Right lobe of liver (tissue), 6 donors: Measurements from ENCODE around the gene FOXJ1. TPM values are rescaled to one million over a fixed set of nuclear protein-coding genes. Genes with fewer than 3 reads are reported as not detected.
A peak's percentile ranks its signal among the peaks of the same experiment; 100 is the strongest.
"Not testable (repeated sequence)": the region's sequence is repeated elsewhere in the genome, so short reads cannot be mapped to it uniquely, and the experiment has no call there.

Experiments used
- ATAC-seq, 4 donors: fragments of 200-7000 bp; cut with Tn5 transposase; one replicate each; pipeline ENCODE4 v1.9.1; 2020; ENCODE audit warnings: mild to moderate bottlenecking in 4 of 4, moderate library complexity in 4 of 4
- DNase-seq, 3 donors: peaks; one replicate each; pipeline ENCODE4 v3.0.0-alpha.2; 2020
- H3K27ac ChIP-seq, 3 donors: fragments of 200-600 bp; one replicate each; pipeline ENCODE4 v1.8.0; 2022
- H3K27me3 ChIP-seq, 2 donors: fragments of 200-600 bp; one replicate each; pipeline ENCODE4 v1.8.0; 2022
- H3K36me3 ChIP-seq, 4 donors: fragments of 200-600 bp; sonication (generic) in 1 of 4; one replicate each; pipeline versions ENCODE4 v1.5.1 to v1.8.0; 2017 to 2022; ENCODE audit warnings: control low read depth in 1 of 4
- H3K4me1 ChIP-seq, 4 donors: fragments of 200-600 bp; sonication (generic) in 1 of 4; one replicate each; pipeline versions ENCODE4 v1.5.1 to v1.8.0; 2017 to 2022; ENCODE audit warnings: control low read depth in 1 of 4
- H3K4me3 ChIP-seq, 3 donors: fragments of 200-600 bp; one replicate each; pipeline ENCODE4 v1.8.0; 2022
- H3K9me3 ChIP-seq, 4 donors: fragments of 200-600 bp; sonication (generic) in 1 of 4; one replicate each; pipeline versions ENCODE4 v1.5.1 to v1.8.0; 2017 to 2022; ENCODE audit warnings: control low read depth in 1 of 4
- POLR2A ChIP-seq: fragments of 450-650 bp; IDR thresholded peaks from one replicate; pipeline ENCODE4 v1.6.1; 2017; ENCODE audit warnings: antibody characterized with exemption, mild to moderate bottlenecking
- WGBS: methylation state at CpG from one replicate; pipeline ENCODE4 v1.1.6; 2018; ENCODE audit warnings: low coverage, low lambda C conversion rate; ENCODE audit not compliant: insufficient coverage; ENCODE audit errors: missing lambda C conversion rate; 5-methylcytosine and 5-hydroxymethylcytosine counted together
- intact Hi-C, 2 donors: fragments of 100-400 bp; cut with DNase I; formaldehyde crosslinking; loops; one replicate each; pipeline versions ENCODE4 v1.11.2 to v1.14.1; 2022
- long read RNA-seq: library from polyadenylated mRNA; unstranded; transcript quantifications from one replicate; pipeline ENCODE4 v2.0.0, GENCODE V29; 2019
- total RNA-seq, 6 experiments: library from RNA; depleted of rRNA in 2 of 6; stranded (reverse); fragments of >200 nt in 2 of 6; fragmentation: NEBNext Ultra II Directional in 3 of 6; extraction: Animal tissue kit (Norgen Biotek cat#: 25700) in 3 of 6; gene quantifications; one replicate each; pipeline versions ENCODE4 v1.1.0 to v1.2.4, GENCODE V29; 2016 to 2023
- TF ChIP-seq, protein P1 (sequence below), 4 donors: fragments of 200-600 bp in 3 of 4; fragments of 450-650 bp in 1 of 4; IDR thresholded peaks; one replicate each; pipeline versions ENCODE4 v1.5.1 to v1.8.0; 2016 to 2022; ENCODE audit warnings: antibody characterized with exemption in 4 of 4, mild to moderate bottlenecking in 2 of 4
- donor health status: DM: no; HTN: yes; CAD: no.
- donor health status: DM: no; HTN: no; CAD: no.
- donor health status: DM: no; HTN: no; CAD: no.
- donor health status: DM: no; HTN: yes; CAD: no.
- donor health status: DM: no; HTN: yes; CAD: no.

Gene FOXJ1, protein sequence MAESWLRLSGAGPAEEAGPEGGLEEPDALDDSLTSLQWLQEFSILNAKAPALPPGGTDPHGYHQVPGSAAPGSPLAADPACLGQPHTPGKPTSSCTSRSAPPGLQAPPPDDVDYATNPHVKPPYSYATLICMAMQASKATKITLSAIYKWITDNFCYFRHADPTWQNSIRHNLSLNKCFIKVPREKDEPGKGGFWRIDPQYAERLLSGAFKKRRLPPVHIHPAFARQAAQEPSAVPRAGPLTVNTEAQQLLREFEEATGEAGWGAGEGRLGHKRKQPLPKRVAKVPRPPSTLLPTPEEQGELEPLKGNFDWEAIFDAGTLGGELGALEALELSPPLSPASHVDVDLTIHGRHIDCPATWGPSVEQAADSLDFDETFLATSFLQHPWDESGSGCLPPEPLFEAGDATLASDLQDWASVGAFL
- total RNA-seq = under 1 TPM in 3 of 6 experiments, not detected in 3; 0.06 to 0.12 (median 0.11) TPM
- long read RNA-seq = 0 reads

DNA sequence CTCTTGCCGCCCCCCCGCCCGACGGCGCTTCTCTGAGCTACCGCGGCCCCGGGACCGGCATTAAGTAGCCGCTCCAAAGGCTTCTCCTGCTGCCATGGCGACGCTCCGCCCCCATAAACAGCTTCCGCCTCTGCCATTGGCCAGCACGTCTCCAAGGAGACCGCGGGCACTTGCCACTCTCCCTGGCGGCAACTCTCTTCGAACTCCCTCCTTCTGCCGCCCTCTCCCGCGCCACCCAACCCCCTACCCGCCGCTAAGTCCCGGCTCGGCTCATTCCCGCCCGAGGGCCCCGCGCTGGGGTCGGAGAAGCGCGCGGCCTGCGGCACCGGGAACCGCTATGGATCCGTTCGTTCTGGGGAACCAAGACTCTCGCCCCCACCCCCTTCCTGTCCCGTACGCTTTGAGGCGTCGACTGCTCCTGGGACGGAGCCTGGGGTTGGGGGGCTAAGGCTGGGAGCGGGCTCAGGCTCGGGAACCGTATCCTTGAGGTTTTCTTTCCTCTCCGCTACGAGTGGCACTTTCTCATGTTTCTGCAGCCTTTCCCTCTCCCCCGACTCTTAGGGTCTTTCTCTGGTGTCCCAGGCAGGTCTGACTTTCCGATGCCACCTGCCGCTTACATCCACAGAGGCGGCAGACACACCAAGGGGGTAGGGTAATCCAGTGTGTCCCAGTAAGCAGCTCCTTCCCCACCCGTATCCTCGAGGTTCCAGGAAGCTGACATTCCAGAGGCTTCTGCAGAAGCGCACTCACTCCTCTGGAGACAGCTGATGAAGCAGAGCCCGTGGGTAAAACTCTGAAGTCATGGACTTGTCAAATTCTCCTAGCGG lies at the start of gene FOXJ1:
TSS of gene FOXJ1 (minus strand) at position 34 of the 827 bp plus-strand sequence. CDS start 850 bp downstream, outside the sequence.
- intact Hi-C loops = loop anchor here in 1 of 2 donors (5.0 kb wide), 1 partner anchor 49 kb away; no protein-coding TSS in a partner anchor
- Histone ChIP-seq H3K36me3 (no peaks in the 10 kb centered on the region), H3K4me3 (peak within 1 kb of the TSS; percentile 37 to 44 (median 40)), H3K27me3 (peaks cover 0 to 9% of the 10 kb centered on the region in 2 donors), H3K9me3 (no peaks in the 10 kb centered on the region), H3K27ac (no peak within 1 kb of the TSS), H3K4me1 (peaks cover 0 to 10% (median 4%) of the 10 kb centered on the region in 4 donors)
- DNase-seq = peak; percentile 84 to 92 (median 91)
- TF ChIP-seq, protein P1, sequence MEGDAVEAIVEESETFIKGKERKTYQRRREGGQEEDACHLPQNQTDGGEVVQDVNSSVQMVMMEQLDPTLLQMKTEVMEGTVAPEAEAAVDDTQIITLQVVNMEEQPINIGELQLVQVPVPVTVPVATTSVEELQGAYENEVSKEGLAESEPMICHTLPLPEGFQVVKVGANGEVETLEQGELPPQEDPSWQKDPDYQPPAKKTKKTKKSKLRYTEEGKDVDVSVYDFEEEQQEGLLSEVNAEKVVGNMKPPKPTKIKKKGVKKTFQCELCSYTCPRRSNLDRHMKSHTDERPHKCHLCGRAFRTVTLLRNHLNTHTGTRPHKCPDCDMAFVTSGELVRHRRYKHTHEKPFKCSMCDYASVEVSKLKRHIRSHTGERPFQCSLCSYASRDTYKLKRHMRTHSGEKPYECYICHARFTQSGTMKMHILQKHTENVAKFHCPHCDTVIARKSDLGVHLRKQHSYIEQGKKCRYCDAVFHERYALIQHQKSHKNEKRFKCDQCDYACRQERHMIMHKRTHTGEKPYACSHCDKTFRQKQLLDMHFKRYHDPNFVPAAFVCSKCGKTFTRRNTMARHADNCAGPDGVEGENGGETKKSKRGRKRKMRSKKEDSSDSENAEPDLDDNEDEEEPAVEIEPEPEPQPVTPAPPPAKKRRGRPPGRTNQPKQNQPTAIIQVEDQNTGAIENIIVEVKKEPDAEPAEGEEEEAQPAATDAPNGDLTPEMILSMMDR (IDR thresholded peaks at IDR 0.05) = no peak
- no peak for TF ChIP-seq POLR2A
- ATAC-seq = peak; percentile 85 to 94 (median 92)
- 16% methylated on average over 23 of the region's 59 CpGs for WGBS

DNA sequence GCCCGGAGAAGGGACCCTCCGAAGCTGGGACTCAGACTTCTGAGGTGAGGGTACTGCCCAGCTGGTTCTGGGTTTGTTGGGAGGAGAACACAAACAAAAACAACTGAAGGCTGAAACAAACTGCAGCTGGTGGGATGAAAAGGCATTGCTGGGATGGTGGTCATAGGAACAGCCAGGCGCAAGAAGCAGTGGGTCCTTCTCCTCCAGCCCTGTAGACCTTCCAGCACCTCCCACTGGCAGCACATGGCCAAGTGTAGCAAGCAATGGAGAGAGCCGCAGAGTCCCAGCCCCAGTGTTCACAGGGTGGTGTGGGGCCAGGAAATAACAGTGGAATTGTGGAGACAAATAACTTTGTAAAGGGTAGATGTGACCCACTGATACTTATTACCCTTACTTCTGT lies 48.7 kb upstream of the FOXJ1 start:
- intact Hi-C loops = no loop called here
- WGBS = 93% methylated on average over 3 of the region's 4 CpGs

DNA sequence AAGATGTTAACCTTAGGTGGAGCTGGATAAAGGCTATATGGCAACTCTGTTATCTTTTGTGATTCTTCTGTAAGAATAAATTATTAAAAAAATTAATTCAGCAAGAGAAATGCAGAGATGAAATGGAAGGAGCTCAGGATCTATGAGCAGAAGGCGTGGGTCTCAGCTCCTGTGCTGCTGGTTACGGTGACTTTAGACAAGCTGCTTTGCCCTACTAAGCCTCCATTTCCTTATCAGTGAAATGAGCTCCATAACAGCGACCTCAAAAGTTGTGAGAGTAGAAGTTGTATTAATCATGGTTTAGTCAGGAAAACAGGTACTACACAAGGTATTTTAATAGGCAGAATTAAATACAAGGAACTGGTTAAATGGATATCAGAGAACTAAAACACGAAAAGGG lies 48.2 kb upstream of the FOXJ1 start:
- no peaks in the 10 kb centered on the region for H3K9me3 ChIP-seq
- no peaks in the 10 kb centered on the region for H3K36me3 ChIP-seq
- no peaks in the 10 kb centered on the region for H3K27me3 ChIP-seq
- H3K4me3 ChIP-seq = no peak overlapping the region
- DNase-seq (no peak), ATAC-seq (no peak)
- no peak overlapping the region for H3K27ac ChIP-seq
- intact Hi-C loops = no loop called here
- TF ChIP-seq, protein P1 (IDR thresholded peaks at IDR 0.05) = no peak
- TF ChIP-seq POLR2A = no peak
- WGBS = 72% methylated on average over 4 of the region's 4 CpGs
- peaks cover 0 to 8% (median 0%) of the 10 kb centered on the region in 4 donors for H3K4me1 ChIP-seq

More for the DNA sequence above, 48.7 kb upstream of the FOXJ1 start:
- no peak for DNase-seq
- Histone ChIP-seq H3K4me3 (no peak overlapping the region), H3K27ac (no peak overlapping the region), H3K4me1 (peaks cover 0 to 6% (median 0%) of the 10 kb centered on the region in 4 donors), H3K27me3 (no peaks in the 10 kb centered on the region), H3K36me3 (no peaks in the 10 kb centered on the region), H3K9me3 (no peaks in the 10 kb centered on the region)
- TF ChIP-seq POLR2A = no peak
- TF ChIP-seq, protein P1 (IDR thresholded peaks at IDR 0.05) = no peak
- no peak for ATAC-seq

DNA sequence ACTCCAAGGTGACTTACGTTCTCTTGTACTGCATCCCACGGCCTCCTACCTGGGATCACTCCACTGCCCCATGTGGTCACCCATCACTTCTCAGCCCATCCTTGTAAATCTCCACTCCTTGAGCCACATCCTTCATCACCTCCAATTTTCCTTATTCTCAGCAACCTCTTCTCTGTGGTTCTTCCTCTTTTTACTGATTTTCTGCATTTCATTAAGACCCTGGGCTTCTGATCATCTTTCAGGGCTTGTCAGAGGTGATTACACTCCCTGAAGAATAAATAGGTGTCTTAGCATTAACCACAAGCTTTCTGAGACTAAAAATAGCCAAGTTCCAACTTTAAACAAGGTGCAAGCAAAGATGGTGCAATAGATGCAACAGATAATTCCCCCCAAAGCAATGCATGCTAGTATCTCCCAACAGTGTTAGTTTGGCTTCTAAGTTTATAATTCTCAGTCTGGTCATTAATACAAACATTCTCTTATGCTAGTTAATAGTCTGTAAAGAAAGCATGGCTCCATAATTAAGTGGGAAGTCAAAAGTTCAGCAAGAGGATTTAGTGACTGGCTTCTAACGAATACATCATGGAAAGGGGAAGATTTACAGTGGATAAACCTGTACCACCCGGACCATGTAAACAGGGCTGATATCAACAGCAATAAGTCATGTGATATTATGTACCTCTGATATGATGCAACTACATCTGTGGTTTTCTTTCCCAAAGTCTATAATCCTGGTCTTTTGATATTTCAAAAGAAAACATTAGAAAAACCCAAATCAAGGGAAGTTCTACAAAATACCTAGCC lies 47.4 kb upstream of the FOXJ1 start:
- Histone ChIP-seq H3K4me3 (no peak overlapping the region), H3K4me1 (peaks cover 0 to 5% (median 0%) of the 10 kb centered on the region in 4 donors), H3K27ac (no peak overlapping the region), H3K36me3 (no peaks in the 10 kb centered on the region), H3K27me3 (no peaks in the 10 kb centered on the region), H3K9me3 (no peaks in the 10 kb centered on the region)
- DNase-seq (no peak), ATAC-seq (no peak)
- TF ChIP-seq, protein P1 (IDR thresholded peaks at IDR 0.05) = no peak
- TF ChIP-seq POLR2A = no peak
- intact Hi-C loops = no loop called here
- 62% methylated on average over 4 of the region's 4 CpGs for WGBS

DNA sequence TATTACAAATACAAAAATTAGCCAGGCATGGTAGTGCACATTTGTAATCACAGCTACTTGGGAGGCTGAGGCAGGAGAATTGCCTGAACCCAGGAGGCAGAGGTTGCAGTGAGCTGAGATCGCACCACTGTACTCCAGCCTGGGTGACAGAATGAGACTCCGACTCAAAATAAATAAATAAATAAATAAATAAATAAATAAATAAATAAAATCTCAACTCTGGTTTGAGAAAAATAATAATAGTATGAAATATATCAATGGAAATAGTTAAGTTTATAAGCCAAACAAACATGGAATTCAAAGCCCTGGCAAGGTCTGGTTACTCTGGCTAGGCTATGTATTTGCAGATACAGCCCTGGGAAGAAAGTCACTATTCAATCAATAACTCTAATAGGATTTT lies 45.7 kb upstream of the FOXJ1 start:
- H3K9me3 ChIP-seq, ATAC-seq, intact Hi-C loops, H3K36me3 ChIP-seq, H3K4me3 ChIP-seq, H3K27me3 ChIP-seq, H3K4me1 ChIP-seq, DNase-seq, H3K27ac ChIP-seq: not testable (repeated sequence)
- WGBS = 100% methylated on average over 2 of the region's 2 CpGs
